K562 (cell line): ENCODE results near the gene ACACB. TPM values are rescaled to one million over a fixed set of nuclear protein-coding genes. Genes with fewer than 3 reads are reported as not detected.

Experiments
- BRF2 ChIP-seq: IDR thresholded peaks from 3 replicates; pipeline ENCODE4 v1.6.1; 2011; ENCODE audit warnings: borderline replicate concordance, mild to moderate bottlenecking; ENCODE audit not compliant: insufficient read length, insufficient read depth
- CBX8 ChIP-seq: fragments of 200-600 bp; sonication (generic); IDR thresholded peaks from 2 replicates; pipeline ENCODE4 v1.6.1; 2012; ENCODE audit warnings: borderline replicate concordance, mixed run types, low read depth, mild to moderate bottlenecking, moderate library complexity, mixed read lengths, low read length, control low read depth, inconsistent platforms; ENCODE audit not compliant: poor library complexity, severe bottlenecking; ENCODE audit errors: extremely low read depth
- CCAR2 ChIP-seq: fragments of 200-400 bp; formaldehyde crosslinking; IDR thresholded peaks from 2 replicates; pipeline ENCODE4 v1.6.1; 2017; ENCODE audit warnings: mild to moderate bottlenecking, low read depth, low read length
- CTCFL ChIP-seq: IDR thresholded peaks from 2 replicates; pipeline ENCODE4 v1.6.1; 2011; ENCODE audit warnings: borderline replicate concordance, low read depth, mild to moderate bottlenecking, moderate library complexity, low read length; ENCODE audit not compliant: insufficient read depth, poor library complexity, severe bottlenecking
- DACH1 ChIP-seq: fragments of 450-650 bp; IDR thresholded peaks from 2 replicates; pipeline ENCODE4 v1.6.1; 2018; ENCODE audit not compliant: partially characterized antibody
- JUND ChIP-seq, 2 experiments: IDR thresholded peaks; 2 replicates in 1 of 2; 3 replicates in 1 of 2; pipeline ENCODE4 v1.6.1; 2011; ENCODE audit warnings: borderline replicate concordance in 2 of 2, low read depth in 2 of 2, low read length in 2 of 2, improper control_type of control experiment in 1 of 2, missing biosample characterization in 1 of 2, missing genetic modification characterization in 1 of 2, missing genetic modification reagents in 1 of 2
- KAT2B ChIP-seq: IDR thresholded peaks from one replicate; pipeline ENCODE4 v1.6.1; 2012; ENCODE audit warnings: low read depth, mild to moderate bottlenecking, control low read depth, inconsistent platforms, low read length, moderate library complexity
- MYNN ChIP-seq, 2 experiments: sonication (generic); formaldehyde crosslinking in 1 of 2; IDR thresholded peaks; 2 replicates each; pipeline versions ENCODE4 v1.5.0 to v1.6.1; 2016 to 2020; ENCODE audit warnings: antibody characterized with exemption in 1 of 2, missing genetic modification reagents in 1 of 2
- NCOA1 ChIP-seq: fragments of 450-650 bp; IDR thresholded peaks from 2 replicates; pipeline ENCODE4 v1.6.1; 2016; ENCODE audit warnings: low read depth
- SMAD1 ChIP-seq: fragments of 150-350 bp; IDR thresholded peaks from 2 replicates; pipeline ENCODE4 v1.6.1; 2014; ENCODE audit warnings: low read length, low read depth; ENCODE audit not compliant: partially characterized antibody
- TAF7 ChIP-seq: fragments of 450-650 bp; IDR thresholded peaks from 2 replicates; pipeline ENCODE4 v1.6.1; 2016; ENCODE audit warnings: missing genetic modification characterization, missing compliant biosample characterization
- TSC22D4 ChIP-seq: fragments of 450-650 bp; IDR thresholded peaks from 2 replicates; pipeline ENCODE4 v1.6.1; 2016; ENCODE audit warnings: missing genetic modification characterization, missing biosample characterization, control low read depth
- ZC3H11A ChIP-seq: IDR thresholded peaks from 2 replicates; pipeline ENCODE4 v1.6.1; 2012; ENCODE audit warnings: low read depth, low read length, improper control_type of control experiment
- ZFP30 ChIP-seq: fragments of 250-450 bp; sonication (Bioruptor Pico); IDR thresholded peaks from 2 replicates; pipeline ENCODE4 v1.8.0; 2022; ENCODE audit warnings: moderate library complexity, mild to moderate bottlenecking, inconsistent platforms, borderline replicate concordance
- ZNF232 ChIP-seq: sonication (generic); formaldehyde crosslinking; IDR thresholded peaks from 2 replicates; pipeline ENCODE4 v1.8.0; 2022; ENCODE audit warnings: mild to moderate bottlenecking, missing genetic modification reagents
- ZNF586 ChIP-seq: fragments of 450-650 bp; formaldehyde crosslinking; conservative IDR thresholded peaks from 2 replicates; pipeline ENCODE4 v1.4.0; 2020; ENCODE audit warnings: mild to moderate bottlenecking, moderate library complexity
- ZNF766 ChIP-seq: fragments of 200-800 bp; sonication (Bioruptor generic); conservative IDR thresholded peaks from 2 replicates; pipeline ENCODE4 v1.6.1; 2016; ENCODE audit warnings: missing genetic modification characterization, missing compliant biosample characterization
- ZNF778 ChIP-seq: fragments of 450-650 bp; formaldehyde crosslinking; IDR thresholded peaks from 2 replicates; pipeline ENCODE4 v1.4.0; 2020; ENCODE audit warnings: mild to moderate bottlenecking, moderate library complexity
- polyA plus RNA-seq, 8 experiments: library from polyadenylated mRNA; depleted of rRNA in 4 of 8; stranded (reverse) in 5 of 8; unstranded in 3 of 8; fragments of >200 nt; fragmentation: Nextera tagmentation in 2 of 8; fragmentation: Illumina TruSeq in 1 of 8; extraction: Ambion mirVana in 2 of 8; extraction: Trizol in 1 of 8; gene quantifications; 2 replicates each; pipeline versions ENCODE4 v1.2.1 to v1.2.3, GENCODE V29; 2011 to 2014; ENCODE audit warnings: inconsistent platforms in 1 of 8, missing spikeins in 1 of 8
- total RNA-seq, 7 experiments: library from RNA; depleted of rRNA in 6 of 7; stranded (reverse); fragments of >200 nt in 6 of 7; fragmentation: Illumina TruSeq in 2 of 7; extraction: Trizol in 2 of 7; gene quantifications; 2 replicates each; pipeline versions ENCODE4 v1.2.1 to v1.2.3, GENCODE V29; 2011 to 2021; ENCODE audit warnings: low replicate concordance in 1 of 7
- TF ChIP-seq, protein P1 (sequence below): sonication (generic); formaldehyde crosslinking; IDR thresholded peaks from 2 replicates; pipeline ENCODE4 v1.8.0; 2022; ENCODE audit warnings: missing genetic modification reagents, mild to moderate bottlenecking, borderline replicate concordance
- TF ChIP-seq, protein P2 (sequence below): sonication (generic); formaldehyde crosslinking; IDR thresholded peaks from 2 replicates; pipeline ENCODE4 v1.5.0; 2020; ENCODE audit warnings: missing genetic modification reagents

The ACACB gene
- total and polyA plus RNA-seq, 9 of the 15 experiments (the other 6 are each of a cell fraction or from before 2014, with no cell fraction given) = 0.10 to 2.5 (median 0.83) TPM

DNA sequence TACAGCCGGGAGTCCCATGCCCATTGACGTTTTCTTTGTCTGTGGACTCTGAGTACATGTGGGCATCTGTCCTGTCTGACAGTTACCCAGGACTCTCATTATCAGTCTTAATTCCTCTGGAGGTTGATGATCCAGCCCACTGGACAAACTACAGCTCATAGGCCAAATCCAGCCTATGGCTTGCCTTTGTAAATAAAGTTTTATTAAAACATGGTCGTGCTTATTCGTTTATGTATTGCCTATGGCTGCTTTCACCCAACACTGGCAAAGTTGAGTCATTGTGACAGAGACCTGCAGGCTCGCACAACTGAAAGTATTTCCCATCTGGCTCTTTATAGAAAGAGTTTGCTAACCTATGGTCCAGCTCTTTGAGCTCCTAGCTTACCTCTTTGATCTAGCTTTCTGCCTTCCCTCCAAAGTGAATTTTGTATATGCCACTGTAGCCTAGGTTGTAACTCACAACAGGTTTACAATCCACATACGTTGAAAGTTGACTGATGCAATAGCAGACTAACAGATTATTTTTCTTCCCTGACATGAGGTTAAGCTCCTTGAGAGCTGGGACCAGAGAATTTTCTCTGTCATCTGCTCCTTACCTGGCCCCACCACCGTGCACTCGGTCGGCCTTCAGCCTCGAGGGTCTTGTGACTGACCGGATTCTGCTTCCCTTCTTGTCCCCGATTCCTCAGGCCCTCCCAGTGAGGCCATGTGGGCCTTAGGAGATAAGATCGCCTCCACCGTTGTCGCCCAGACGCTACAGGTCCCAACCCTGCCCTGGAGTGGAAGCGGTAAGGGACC, 57.3 kb downstream of the ACACB start (continued):
- TF ChIP-seq ZNF778 (no peak), TSC22D4 (no peak), JUND (IDR thresholded peaks at IDR 0.05; ENCODE audit: borderline replicate concordance, low read depth, low read length) (no peak), JUND (tag; IDR thresholded peaks at IDR 0.05; ENCODE audit: borderline replicate concordance, low read depth, low read length) (no peak; the same call in 1 of the 3 replicates), CTCFL (no peak), ZNF232 (no peak), SMAD1 (no peak), DACH1 (no peak), ZNF766 (peak; percentile 76), NCOA1 (no peak), ZC3H11A (no peak), ZFP30 (CRISPR knock-in tag) (no peak), MYNN (IDR thresholded peaks at IDR 0.05) (no peak), MYNN (CRISPR knock-in tag; IDR thresholded peaks at IDR 0.05) (no peak), CBX8 (no peak), CCAR2 (no peak), BRF2 (no peak), KAT2B (no peak), TAF7 (tag) (0 out of 2 replicates have a peak, but pooled peaks have one; percentile 30), ZNF586 (CRISPR knock-in tag) (no peak)
- TF ChIP-seq, protein P1, sequence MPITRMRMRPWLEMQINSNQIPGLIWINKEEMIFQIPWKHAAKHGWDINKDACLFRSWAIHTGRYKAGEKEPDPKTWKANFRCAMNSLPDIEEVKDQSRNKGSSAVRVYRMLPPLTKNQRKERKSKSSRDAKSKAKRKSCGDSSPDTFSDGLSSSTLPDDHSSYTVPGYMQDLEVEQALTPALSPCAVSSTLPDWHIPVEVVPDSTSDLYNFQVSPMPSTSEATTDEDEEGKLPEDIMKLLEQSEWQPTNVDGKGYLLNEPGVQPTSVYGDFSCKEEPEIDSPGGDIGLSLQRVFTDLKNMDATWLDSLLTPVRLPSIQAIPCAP (CRISPR knock-in tag) = no peak
- TF ChIP-seq, protein P2, sequence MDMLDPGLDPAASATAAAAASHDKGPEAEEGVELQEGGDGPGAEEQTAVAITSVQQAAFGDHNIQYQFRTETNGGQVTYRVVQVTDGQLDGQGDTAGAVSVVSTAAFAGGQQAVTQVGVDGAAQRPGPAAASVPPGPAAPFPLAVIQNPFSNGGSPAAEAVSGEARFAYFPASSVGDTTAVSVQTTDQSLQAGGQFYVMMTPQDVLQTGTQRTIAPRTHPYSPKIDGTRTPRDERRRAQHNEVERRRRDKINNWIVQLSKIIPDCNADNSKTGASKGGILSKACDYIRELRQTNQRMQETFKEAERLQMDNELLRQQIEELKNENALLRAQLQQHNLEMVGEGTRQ (CRISPR knock-in tag) = peak; percentile 33; the same call in 1 of the 2 replicates
